GM12878 (cell line): ENCODE measurements around the gene DDC. TPM values are rescaled to one million over a fixed set of nuclear protein-coding genes. Genes with fewer than 3 reads are reported as not detected.

Experiments
- ATAC-seq: fragments of 200-7000 bp; cut with Tn5 transposase; 3 replicates; pipeline ENCODE4 v1.9.1; 2020; ENCODE audit warnings: mild to moderate bottlenecking, moderate library complexity
- BruUV-seq: library from RNA; stranded (reverse); fragments of 400-500 nt; replicated peaks from 2 replicates; lab custom pipeline; 2021; lab: Mats Ljungman, UMichigan
- CTCF ChIA-PET: fragments of 300-600 bp; sonication (Branson Sonifier 250); formaldehyde crosslinking; extraction: SDS; loops from one replicate; lab custom pipeline; 2021; ENCODE audit warnings: inconsistent platforms; lab: Yijun Ruan, JAX
- POLR2A ChIA-PET: fragments of 350-600 bp; formaldehyde crosslinking; extraction: SDS; loops from one replicate; lab custom pipeline; 2021; ENCODE audit warnings: inconsistent platforms; lab: Charles Lee
- RAD21 ChIA-PET: fragments of 300-600 bp; sonication (Branson Sonifier 250); formaldehyde crosslinking; loops from one replicate; lab custom pipeline; 2023; ENCODE audit warnings: antibody characterized with exemption; ENCODE audit not compliant: unreplicated experiment; lab: Charles Lee
- SMC1A ChIA-PET: fragments of 300-600 bp; sonication (Branson Sonifier 250); formaldehyde crosslinking; loops from one replicate; lab custom pipeline; 2023; ENCODE audit not compliant: unreplicated experiment, uncharacterized antibody; lab: Charles Lee
- DNase-seq: peaks from one replicate; pipeline ENCODE4 v3.0.0-alpha.2; 2011; ENCODE audit warnings: low read depth, low spot score
- FAIRE-seq: peaks from 3 replicates; lab custom pipeline; 2011; peaks lifted over from hg19 to GRCh38; lab: Jason Lieb, UNC
- H2AFZ ChIP-seq: 2 replicates; pipeline ENCODE4 v1.6.0; 2011; ENCODE audit warnings: low read depth, low read length, control low read depth; ENCODE audit not compliant: control insufficient read depth
- H3K27ac ChIP-seq: 2 replicates; pipeline ENCODE4 v1.5.1; 2011; ENCODE audit warnings: control low read depth; ENCODE audit not compliant: control insufficient read depth, insufficient read depth
- H3K27me3 ChIP-seq, 2 experiments: replicated peaks in 1 of 2; 2 replicates each; pipeline versions ENCODE4 v1.6.0 to v1.6.1; 2011; ENCODE audit warnings: low read length in 1 of 2; ENCODE audit not compliant: control insufficient read depth in 2 of 2, insufficient read depth in 2 of 2
- H3K36me3 ChIP-seq, 2 experiments: 2 replicates each; pipeline ENCODE4 v1.5.1; 2011; ENCODE audit warnings: low read length in 1 of 2; ENCODE audit not compliant: control insufficient read depth in 2 of 2, insufficient read depth in 2 of 2
- H3K4me1 ChIP-seq: 2 replicates; pipeline ENCODE4 v1.6.1; 2011; ENCODE audit warnings: mild to moderate bottlenecking, low read length, moderate library complexity, mixed read lengths; ENCODE audit not compliant: control insufficient read depth, insufficient read depth
- H3K4me2 ChIP-seq: 2 replicates; pipeline ENCODE4 v1.6.0; 2011; ENCODE audit warnings: control low read depth; ENCODE audit not compliant: control insufficient read depth, insufficient read depth
- H3K4me3 ChIP-seq: fragments of 200-600 bp; sonication (generic); 2 replicates; pipeline ENCODE4 v1.5.1; 2016
- H3K79me2 ChIP-seq: 2 replicates; pipeline ENCODE4 v1.6.0; 2011; ENCODE audit warnings: low read length; ENCODE audit not compliant: control insufficient read depth, insufficient read depth
- H3K9ac ChIP-seq: 2 replicates; pipeline ENCODE4 v1.8.0; 2011; ENCODE audit warnings: low read length, control low read depth, mixed read lengths; ENCODE audit not compliant: control insufficient read depth, insufficient read depth
- H3K9me3 ChIP-seq: replicated peaks from 3 replicates; pipeline ENCODE4 v1.5.1; 2011; ENCODE audit warnings: mild to moderate bottlenecking, low read length; ENCODE audit not compliant: control insufficient read depth, insufficient read depth
- H4K20me1 ChIP-seq: 2 replicates; pipeline ENCODE4 v1.6.0; 2011; ENCODE audit not compliant: control insufficient read depth, insufficient read depth
- ATF7 ChIP-seq: fragments of 450-650 bp; IDR thresholded peaks from 2 replicates; pipeline ENCODE4 v1.6.1; 2016; ENCODE audit warnings: low read depth, mild to moderate bottlenecking
- CBX3 ChIP-seq: fragments of 200-600 bp; sonication (generic); IDR thresholded peaks from 2 replicates; pipeline ENCODE4 v1.6.1; 2016; ENCODE audit warnings: low read depth, borderline replicate concordance
- EP300 ChIP-seq, 2 experiments: fragments of 150-350 bp in 1 of 2; IDR thresholded peaks; 2 replicates each; pipeline ENCODE4 v1.6.1; 2011 to 2012; ENCODE audit warnings: low read depth in 2 of 2, low read length in 2 of 2, borderline replicate concordance in 1 of 2, improper control_type of control experiment in 1 of 2, inconsistent platforms in 1 of 2; ENCODE audit not compliant: control insufficient read depth in 1 of 2
- NFYA ChIP-seq: IDR thresholded peaks from 2 replicates; pipeline ENCODE4 v1.6.1; 2011; ENCODE audit warnings: low read depth, mild to moderate bottlenecking, low read length, improper control_type of control experiment, borderline replicate concordance
- RCOR1 ChIP-seq: conservative IDR thresholded peaks from 2 replicates; pipeline ENCODE4 v1.6.1; 2012; ENCODE audit warnings: low read depth, low read length, improper control_type of control experiment
- WGBS: methylation state at CpG from one replicate; pipeline ENCODE4 v1.1.6; 2016; ENCODE audit warnings: low lambda C conversion rate; ENCODE audit not compliant: insufficient replicate concordance, insufficient coverage; ENCODE audit errors: missing lambda C conversion rate; 5-methylcytosine and 5-hydroxymethylcytosine counted together
- in situ Hi-C: fragments of 300-500 bp; cut with MboI; formaldehyde crosslinking; loops from 9 replicates; pipeline ENCODE4 v1.14.3; 2018; ENCODE audit warnings: mixed read lengths
- intact Hi-C: fragments of 100-400 bp; cut with micrococcal nuclease; formaldehyde crosslinking; loops from one replicate; pipeline ENCODE4 v1.14.2; 2022; ENCODE audit not compliant: unreplicated experiment
- polyA plus RNA-seq, 11 experiments: library from polyadenylated mRNA; depleted of rRNA in 4 of 11; unstranded in 6 of 11; stranded (reverse) in 5 of 11; fragments of >200 nt; fragmentation: Nextera tagmentation in 4 of 11; fragmentation: Illumina TruSeq in 1 of 11; extraction: Ambion mirVana in 4 of 11; extraction: Trizol in 1 of 11; gene quantifications; 1 replicate in 1 of 11; 2 replicates in 10 of 11; pipeline versions ENCODE4 v1.2.1 to v1.2.3, GENCODE V29; 2011 to 2016; ENCODE audit warnings: inconsistent platforms in 2 of 11, missing spikeins in 2 of 11, low read depth in 1 of 11
- total RNA-seq, 4 experiments: library from RNA; depleted of rRNA in 3 of 4; stranded (reverse); fragments of >200 nt in 3 of 4; fragmentation: Illumina TruSeq in 1 of 4; extraction: Trizol in 1 of 4; gene quantifications; 2 replicates each; pipeline versions ENCODE4 v1.2.1 to v1.2.3, GENCODE V29; 2013 to 2021
- TF ChIP-seq, protein P1 (sequence below): fragments of 450-650 bp; IDR thresholded peaks from 2 replicates; pipeline ENCODE4 v1.6.1; 2017; ENCODE audit warnings: borderline replicate concordance
- TF ChIP-seq, protein P2 (sequence below): fragments of 450-650 bp; formaldehyde crosslinking; IDR thresholded peaks from 2 replicates; pipeline ENCODE4 v1.5.0; 2022; ENCODE audit warnings: mild to moderate bottlenecking, missing genetic modification characterization
- TF ChIP-seq, protein P3 (sequence below): fragments of 450-650 bp; IDR thresholded peaks from 2 replicates; pipeline ENCODE4 v1.6.1; 2017; ENCODE audit warnings: antibody characterized with exemption, mild to moderate bottlenecking, moderate library complexity

The DDC gene
- total and polyA plus RNA-seq, 10 of the 15 experiments (the other 5 are each of a cell fraction or from before 2014, with no cell fraction given): not detected

DNA sequence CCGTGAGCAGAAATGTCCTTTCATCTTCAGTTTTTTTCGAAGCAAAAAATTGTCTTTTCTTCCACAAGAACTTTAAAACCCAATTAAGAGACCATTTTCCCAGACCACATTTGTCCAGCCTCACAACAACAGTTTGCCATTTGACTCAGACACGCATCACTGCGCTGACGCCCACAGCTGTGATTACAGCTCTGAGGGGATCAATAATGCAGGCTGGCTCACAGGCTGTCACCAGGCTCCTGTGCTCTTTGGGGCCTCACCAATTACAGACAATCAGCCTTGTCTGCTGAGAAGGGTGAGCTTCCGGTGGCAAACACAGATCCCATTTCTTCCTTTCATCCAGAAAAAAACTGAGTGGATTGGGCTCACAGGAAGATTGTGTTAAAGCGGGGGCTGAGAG, 33.3 kb downstream of the DDC start:
- DNase-seq (no peak), FAIRE-seq (no peak), ATAC-seq (no peak)
- Histone ChIP-seq H3K27ac (no peak overlapping the region), H3K4me3 (no peak overlapping the region), H3K9ac (no peak overlapping the region), H3K4me2 (no peak overlapping the region), H2AFZ (no peak overlapping the region), H3K9me3 (no peaks in the 10 kb centered on the region), H3K79me2 (no peaks in the 10 kb centered on the region), H3K27me3 (peaks cover 0 to 1% of the 10 kb centered on the region in 2 experiments; a peak in 1 of 4 replicates), H4K20me1 (no peaks in the 10 kb centered on the region), H3K4me1 (no peaks in the 10 kb centered on the region), H3K36me3 (no peaks in the 10 kb centered on the region)
- CTCF ChIA-PET: no interaction called here
- SMC1A ChIA-PET: no interaction called here
- no TSS peak for BruUV-seq
- TF ChIP-seq EP300 (IDR thresholded peaks at IDR 0.05; ENCODE audit: borderline replicate concordance in 1 of 2, control insufficient read depth in 1 of 2, low read depth in 2 of 2, low read length in 2 of 2) (no peak), RCOR1 (no peak), ATF7 (no peak), CBX3 (no peak), NFYA (no peak)
- TF ChIP-seq, protein P1, sequence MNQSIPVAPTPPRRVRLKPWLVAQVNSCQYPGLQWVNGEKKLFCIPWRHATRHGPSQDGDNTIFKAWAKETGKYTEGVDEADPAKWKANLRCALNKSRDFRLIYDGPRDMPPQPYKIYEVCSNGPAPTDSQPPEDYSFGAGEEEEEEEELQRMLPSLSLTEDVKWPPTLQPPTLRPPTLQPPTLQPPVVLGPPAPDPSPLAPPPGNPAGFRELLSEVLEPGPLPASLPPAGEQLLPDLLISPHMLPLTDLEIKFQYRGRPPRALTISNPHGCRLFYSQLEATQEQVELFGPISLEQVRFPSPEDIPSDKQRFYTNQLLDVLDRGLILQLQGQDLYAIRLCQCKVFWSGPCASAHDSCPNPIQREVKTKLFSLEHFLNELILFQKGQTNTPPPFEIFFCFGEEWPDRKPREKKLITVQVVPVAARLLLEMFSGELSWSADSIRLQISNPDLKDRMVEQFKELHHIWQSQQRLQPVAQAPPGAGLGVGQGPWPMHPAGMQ: no peak
- TF ChIP-seq, protein P2, sequence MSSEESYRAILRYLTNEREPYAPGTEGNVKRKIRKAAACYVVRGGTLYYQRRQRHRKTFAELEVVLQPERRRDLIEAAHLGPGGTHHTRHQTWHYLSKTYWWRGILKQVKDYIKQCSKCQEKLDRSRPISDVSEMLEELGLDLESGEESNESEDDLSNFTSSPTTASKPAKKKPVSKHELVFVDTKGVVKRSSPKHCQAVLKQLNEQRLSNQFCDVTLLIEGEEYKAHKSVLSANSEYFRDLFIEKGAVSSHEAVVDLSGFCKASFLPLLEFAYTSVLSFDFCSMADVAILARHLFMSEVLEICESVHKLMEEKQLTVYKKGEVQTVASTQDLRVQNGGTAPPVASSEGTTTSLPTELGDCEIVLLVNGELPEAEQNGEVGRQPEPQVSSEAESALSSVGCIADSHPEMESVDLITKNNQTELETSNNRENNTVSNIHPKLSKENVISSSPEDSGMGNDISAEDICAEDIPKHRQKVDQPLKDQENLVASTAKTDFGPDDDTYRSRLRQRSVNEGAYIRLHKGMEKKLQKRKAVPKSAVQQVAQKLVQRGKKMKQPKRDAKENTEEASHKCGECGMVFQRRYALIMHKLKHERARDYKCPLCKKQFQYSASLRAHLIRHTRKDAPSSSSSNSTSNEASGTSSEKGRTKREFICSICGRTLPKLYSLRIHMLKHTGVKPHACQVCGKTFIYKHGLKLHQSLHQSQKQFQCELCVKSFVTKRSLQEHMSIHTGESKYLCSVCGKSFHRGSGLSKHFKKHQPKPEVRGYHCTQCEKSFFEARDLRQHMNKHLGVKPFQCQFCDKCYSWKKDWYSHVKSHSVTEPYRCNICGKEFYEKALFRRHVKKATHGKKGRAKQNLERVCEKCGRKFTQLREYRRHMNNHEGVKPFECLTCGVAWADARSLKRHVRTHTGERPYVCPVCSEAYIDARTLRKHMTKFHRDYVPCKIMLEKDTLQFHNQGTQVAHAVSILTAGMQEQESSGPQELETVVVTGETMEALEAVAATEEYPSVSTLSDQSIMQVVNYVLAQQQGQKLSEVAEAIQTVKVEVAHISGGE: no peak
- TF ChIP-seq, protein P3, sequence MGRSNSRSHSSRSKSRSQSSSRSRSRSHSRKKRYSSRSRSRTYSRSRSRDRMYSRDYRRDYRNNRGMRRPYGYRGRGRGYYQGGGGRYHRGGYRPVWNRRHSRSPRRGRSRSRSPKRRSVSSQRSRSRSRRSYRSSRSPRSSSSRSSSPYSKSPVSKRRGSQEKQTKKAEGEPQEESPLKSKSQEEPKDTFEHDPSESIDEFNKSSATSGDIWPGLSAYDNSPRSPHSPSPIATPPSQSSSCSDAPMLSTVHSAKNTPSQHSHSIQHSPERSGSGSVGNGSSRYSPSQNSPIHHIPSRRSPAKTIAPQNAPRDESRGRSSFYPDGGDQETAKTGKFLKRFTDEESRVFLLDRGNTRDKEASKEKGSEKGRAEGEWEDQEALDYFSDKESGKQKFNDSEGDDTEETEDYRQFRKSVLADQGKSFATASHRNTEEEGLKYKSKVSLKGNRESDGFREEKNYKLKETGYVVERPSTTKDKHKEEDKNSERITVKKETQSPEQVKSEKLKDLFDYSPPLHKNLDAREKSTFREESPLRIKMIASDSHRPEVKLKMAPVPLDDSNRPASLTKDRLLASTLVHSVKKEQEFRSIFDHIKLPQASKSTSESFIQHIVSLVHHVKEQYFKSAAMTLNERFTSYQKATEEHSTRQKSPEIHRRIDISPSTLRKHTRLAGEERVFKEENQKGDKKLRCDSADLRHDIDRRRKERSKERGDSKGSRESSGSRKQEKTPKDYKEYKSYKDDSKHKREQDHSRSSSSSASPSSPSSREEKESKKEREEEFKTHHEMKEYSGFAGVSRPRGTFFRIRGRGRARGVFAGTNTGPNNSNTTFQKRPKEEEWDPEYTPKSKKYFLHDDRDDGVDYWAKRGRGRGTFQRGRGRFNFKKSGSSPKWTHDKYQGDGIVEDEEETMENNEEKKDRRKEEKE: no peak
- RAD21 ChIA-PET: interaction anchor here (0.5 kb wide), 1 partner anchor 669 kb away, joined by 3 read pairs; no protein-coding TSS in a partner anchor
- WGBS: 84% methylated on average over 7 of the region's 7 CpGs
- intact Hi-C loops: no loop called here
- in situ Hi-C loops: no loop called here
- POLR2A ChIA-PET: no interaction called here
